IMR-90 (cell line): Measurements from ENCODE around the gene CSRNP3. TPM values are rescaled to one million over a fixed set of nuclear protein-coding genes. Genes with fewer than 3 reads are reported as not detected.

Experiments
- ATAC-seq: fragments of 200-7000 bp; cut with Tn5 transposase; 2 replicates; pipeline ENCODE4 v1.9.1; 2020; ENCODE audit warnings: low read depth, mild to moderate bottlenecking, moderate library complexity
- BruUV-seq: library from RNA; stranded (reverse); fragments of 400-500 nt; replicated peaks from 2 replicates; lab custom pipeline; 2021; lab: Mats Ljungman, UMichigan
- CTCF ChIA-PET: fragments of 300-600 bp; formaldehyde crosslinking; extraction: SDS; loops from one replicate; lab custom pipeline; 2021; ENCODE audit warnings: antibody characterized with exemption; lab: Yijun Ruan, JAX
- POLR2A ChIA-PET: fragments of 300-600 bp; sonication (Branson Sonifier 250); formaldehyde crosslinking; loops from one replicate; lab custom pipeline; 2022; ENCODE audit warnings: antibody characterized with exemption; ENCODE audit not compliant: unreplicated experiment; lab: Charles Lee
- DNase-seq: peaks from one replicate; pipeline ENCODE4 v3.0.0; 2013
- H2AFZ ChIP-seq: replicated peaks from 2 replicates; pipeline ENCODE3; 2013; ENCODE audit warnings: low read length, mild to moderate bottlenecking; ENCODE audit not compliant: poor library complexity
- H2AK5ac ChIP-seq: 2 replicates; pipeline ENCODE4 v1.6.1; 2013; ENCODE audit warnings: low read depth, low read length, inconsistent platforms
- H2AK9ac ChIP-seq: replicated peaks from 2 replicates; pipeline ENCODE3; 2013; ENCODE audit warnings: mild to moderate bottlenecking, low read depth, low read length, moderate library complexity; ENCODE audit not compliant: poor library complexity
- H2BK120ac ChIP-seq: 2 replicates; pipeline ENCODE4 v1.6.1; 2013; ENCODE audit warnings: low read depth, low read length, inconsistent platforms
- H2BK15ac ChIP-seq: 3 replicates; pipeline ENCODE4 v1.6.1; 2013; ENCODE audit warnings: low read depth, low read length, inconsistent platforms
- H2BK20ac ChIP-seq: 2 replicates; pipeline ENCODE4 v1.6.1; 2013; ENCODE audit warnings: low read depth, mild to moderate bottlenecking, inconsistent platforms, low read length, moderate library complexity
- H2BK5ac ChIP-seq: 2 replicates; pipeline ENCODE4 v1.6.1; 2013; ENCODE audit warnings: mild to moderate bottlenecking, low read depth, low read length, inconsistent platforms; ENCODE audit not compliant: poor library complexity, severe bottlenecking
- H3K14ac ChIP-seq: replicated peaks from 2 replicates; pipeline ENCODE4 v1.6.1; 2013; ENCODE audit warnings: low read depth, low read length, inconsistent platforms
- H3K18ac ChIP-seq: 2 replicates; pipeline ENCODE4 v1.6.1; 2013; ENCODE audit warnings: low read depth, low read length, control low read depth
- H3K23ac ChIP-seq: 2 replicates; pipeline ENCODE4 v1.6.1; 2013; ENCODE audit warnings: low read depth, low read length, inconsistent platforms
- H3K27ac ChIP-seq: 2 replicates; pipeline ENCODE4 v1.5.1; 2013; ENCODE audit warnings: mild to moderate bottlenecking, control low read depth, low read length; ENCODE audit not compliant: insufficient read depth
- H3K27me3 ChIP-seq: 2 replicates; pipeline ENCODE4 v1.6.1; 2013; ENCODE audit warnings: low read length; ENCODE audit not compliant: control insufficient read depth, insufficient read depth
- H3K36me3 ChIP-seq: 2 replicates; pipeline ENCODE4 v1.6.1; 2013; ENCODE audit warnings: low read length, mixed read lengths; ENCODE audit not compliant: control insufficient read depth, insufficient read depth
- H3K4ac ChIP-seq: 2 replicates; pipeline ENCODE4 v1.6.1; 2013; ENCODE audit warnings: low read depth, low read length, inconsistent platforms
- H3K4me1 ChIP-seq: 2 replicates; pipeline ENCODE4 v1.6.1; 2013; ENCODE audit warnings: low read length, mixed read lengths; ENCODE audit not compliant: control insufficient read depth, insufficient read depth
- H3K4me2 ChIP-seq: 2 replicates; pipeline ENCODE4 v1.6.1; 2013; ENCODE audit warnings: low read depth, mild to moderate bottlenecking, control low read depth, low read length, moderate library complexity
- H3K4me3 ChIP-seq: 2 replicates; pipeline ENCODE4 v1.5.1; 2013; ENCODE audit warnings: low read depth, mild to moderate bottlenecking, control low read depth, low read length, moderate library complexity; ENCODE audit not compliant: insufficient read depth
- H3K56ac ChIP-seq: 2 replicates; pipeline ENCODE4 v1.6.1; 2013; ENCODE audit warnings: low read length, inconsistent platforms; ENCODE audit not compliant: insufficient read depth; ENCODE audit errors: extremely low read depth
- H3K79me1 ChIP-seq, 2 experiments: 2 replicates each; pipeline ENCODE4 v1.6.1; 2013; ENCODE audit warnings: low read length in 2 of 2, inconsistent platforms in 1 of 2, low read depth in 1 of 2
- H3K9ac ChIP-seq: 2 replicates; pipeline ENCODE4 v1.6.1; 2013; ENCODE audit warnings: low read depth, low read length, control low read depth
- H3K9me1 ChIP-seq: 2 replicates; pipeline ENCODE4 v1.6.1; 2013; ENCODE audit warnings: low read length, inconsistent platforms; ENCODE audit not compliant: insufficient read depth
- H3K9me3 ChIP-seq: 2 replicates; pipeline ENCODE4 v1.6.1; 2013; ENCODE audit warnings: low read length; ENCODE audit not compliant: control insufficient read depth, insufficient read depth
- H4K20me1 ChIP-seq: 2 replicates; pipeline ENCODE4 v1.6.1; 2013; ENCODE audit warnings: low read length, inconsistent platforms; ENCODE audit not compliant: insufficient read depth
- H4K5ac ChIP-seq: 2 replicates; pipeline ENCODE4 v1.6.1; 2013; ENCODE audit warnings: mild to moderate bottlenecking, low read depth, low read length, control low read depth
- H4K8ac ChIP-seq, 2 experiments: 2 replicates each; pipeline ENCODE4 v1.6.1; 2013; ENCODE audit warnings: low read depth in 2 of 2, low read length in 2 of 2, control low read depth in 1 of 2, inconsistent platforms in 1 of 2
- H4K91ac ChIP-seq: 2 replicates; pipeline ENCODE4 v1.6.1; 2013; ENCODE audit warnings: low read depth, low read length, inconsistent platforms; ENCODE audit not compliant: insufficient read depth
- CHD1 ChIP-seq: IDR thresholded peaks from 2 replicates; pipeline ENCODE4 v1.6.1; 2012; ENCODE audit warnings: low read depth, low read length, improper control_type of control experiment
- FOS ChIP-seq: fragments of 150-350 bp; IDR thresholded peaks from 2 replicates; pipeline ENCODE4 v1.6.1; 2016; ENCODE audit warnings: low read depth, low read length
- MAFK ChIP-seq: IDR thresholded peaks from 2 replicates; pipeline ENCODE4 v1.6.1; 2012; ENCODE audit warnings: low read depth, low read length, improper control_type of control experiment
- MAZ ChIP-seq: IDR thresholded peaks from 2 replicates; pipeline ENCODE4 v1.6.1; 2012; ENCODE audit warnings: low read depth, mild to moderate bottlenecking, low read length, improper control_type of control experiment, moderate library complexity, borderline replicate concordance
- MXI1 ChIP-seq: IDR thresholded peaks from 2 replicates; pipeline ENCODE4 v1.6.1; 2012; ENCODE audit warnings: low read depth, mild to moderate bottlenecking, low read length, moderate library complexity, borderline replicate concordance
- POLR2A ChIP-seq: IDR thresholded peaks from 2 replicates; pipeline ENCODE4 v1.6.1; 2012; ENCODE audit warnings: mild to moderate bottlenecking, low read depth, low read length
- RAD21 ChIP-seq: IDR thresholded peaks from 2 replicates; pipeline ENCODE4 v1.6.1; 2012; ENCODE audit warnings: low read length, improper control_type of control experiment
- RCOR1 ChIP-seq: IDR thresholded peaks from 2 replicates; pipeline ENCODE4 v1.6.1; 2012; ENCODE audit warnings: mild to moderate bottlenecking, low read length, improper control_type of control experiment; ENCODE audit not compliant: insufficient replicate concordance
- RFX5 ChIP-seq: IDR thresholded peaks from 2 replicates; pipeline ENCODE4 v1.8.0; 2012; ENCODE audit warnings: low read depth, mild to moderate bottlenecking, low read length, moderate library complexity
- SMC3 ChIP-seq: fragments of 150-350 bp; IDR thresholded peaks from 2 replicates; pipeline ENCODE4 v1.6.1; 2016; ENCODE audit warnings: low read depth, mild to moderate bottlenecking, antibody characterized with exemption, low read length, moderate library complexity
- WGBS, 2 experiments: methylation state at CpG; one replicate each; pipeline versions ENCODE4 v1.1.5 to v1.1.7; 2013; ENCODE audit warnings: missing lambda C conversion rate in 2 of 2; ENCODE audit not compliant: insufficient read length in 1 of 2; ENCODE audit errors: extremely low coverage in 2 of 2; 5-methylcytosine and 5-hydroxymethylcytosine counted together
- dilution Hi-C: fragments of 300-500 bp; cut with HindIII; formaldehyde crosslinking; loops from one replicate; pipeline ENCODE4 v1.14.3; 2018; ENCODE audit warnings: low sequenced_read_pairs; ENCODE audit not compliant: unreplicated experiment
- in situ Hi-C: fragments of 300-500 bp; cut with MboI; formaldehyde crosslinking; loops from 3 replicates; pipeline ENCODE4 v1.14.3; 2019; ENCODE audit warnings: low sequenced_read_pairs, inconsistent platforms, mixed read lengths
- intact Hi-C: fragments of 100-400 bp; cut with micrococcal nuclease; formaldehyde crosslinking; loops from 2 replicates; pipeline ENCODE4 v1.10.0; 2022
- polyA plus RNA-seq, 3 experiments: library from polyadenylated mRNA; depleted of rRNA; stranded (reverse); fragments of >200 nt; gene quantifications; 2 replicates each; pipeline ENCODE4 v1.2.3, GENCODE V29; 2012; ENCODE audit warnings: low replicate concordance in 1 of 3
- total RNA-seq: library from RNA; depleted of rRNA; stranded (reverse); fragments of >200 nt; gene quantifications from 2 replicates; pipeline ENCODE4 v1.2.3, GENCODE V29; 2012
- TF ChIP-seq, protein P1 (sequence below): fragments of 150-350 bp; IDR thresholded peaks from 2 replicates; pipeline ENCODE4 v1.6.1; 2017; ENCODE audit warnings: mild to moderate bottlenecking, antibody characterized with exemption, low read length, low read depth
- TF ChIP-seq, protein P2 (sequence below): fragments of 150-350 bp; IDR thresholded peaks from 2 replicates; pipeline ENCODE4 v1.6.1; 2016; ENCODE audit warnings: low read depth, mild to moderate bottlenecking, low read length, moderate library complexity, borderline replicate concordance

CSRNP3 gene
- total and polyA plus RNA-seq, 2 of the 4 experiments (the other 2 are of a cell fraction): 0.21 to 0.72 TPM

DNA sequence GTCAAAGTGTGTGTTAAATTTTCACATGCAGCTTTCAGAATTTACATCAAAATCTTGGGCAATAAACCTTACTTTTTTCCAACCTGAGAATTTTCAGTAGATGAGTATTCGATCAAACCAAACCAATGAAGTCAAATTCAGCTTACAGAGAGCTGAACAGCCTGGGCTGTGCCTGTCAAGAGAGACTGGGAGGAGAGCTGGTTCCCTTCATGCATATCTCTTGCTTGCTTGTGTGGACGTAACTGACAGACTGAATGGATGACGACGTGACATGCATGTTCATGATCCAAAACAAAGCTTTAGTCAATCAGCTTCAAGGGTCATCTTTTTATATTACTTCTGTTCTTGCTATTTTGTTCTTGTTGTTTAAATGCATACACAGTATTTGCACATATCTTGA lies 179.3 kb downstream of the CSRNP3 start:
- intact Hi-C loops: no loop called here
- no TSS peak for BruUV-seq
- no peak overlapping the region for H3K56ac ChIP-seq

More for the DNA sequence above, 179.3 kb downstream of the CSRNP3 start:
- no peak overlapping the region for H2AK5ac ChIP-seq
- no peak overlapping the region for H3K4ac ChIP-seq
- no peak overlapping the region for H2BK5ac ChIP-seq
- no peaks in the 10 kb centered on the region for H3K4me1 ChIP-seq
- no peak overlapping the region for H3K9ac ChIP-seq
- no CpG with 5 or more reads among the region's 4 CpGs for WGBS, 2 experiments
- POLR2A ChIA-PET: interaction anchor here (1.0 kb wide), 1 partner anchor 16 kb away, joined by 3 read pairs; no protein-coding TSS in a partner anchor
- H3K9me3 ChIP-seq: no peaks in the 10 kb centered on the region
- in situ Hi-C loops (no loop called here), dilution Hi-C loops (no loop called here)
- TF ChIP-seq, protein P1, sequence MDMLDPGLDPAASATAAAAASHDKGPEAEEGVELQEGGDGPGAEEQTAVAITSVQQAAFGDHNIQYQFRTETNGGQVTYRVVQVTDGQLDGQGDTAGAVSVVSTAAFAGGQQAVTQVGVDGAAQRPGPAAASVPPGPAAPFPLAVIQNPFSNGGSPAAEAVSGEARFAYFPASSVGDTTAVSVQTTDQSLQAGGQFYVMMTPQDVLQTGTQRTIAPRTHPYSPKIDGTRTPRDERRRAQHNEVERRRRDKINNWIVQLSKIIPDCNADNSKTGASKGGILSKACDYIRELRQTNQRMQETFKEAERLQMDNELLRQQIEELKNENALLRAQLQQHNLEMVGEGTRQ: no peak
- TF ChIP-seq CHD1 (no peak), MAZ (no peak), SMC3 (no peak), FOS (no peak), RCOR1 (no peak), POLR2A (no peak), MAFK (no peak), RFX5 (no peak), MXI1 (no peak), RAD21 (no peak)
- TF ChIP-seq, protein P2, sequence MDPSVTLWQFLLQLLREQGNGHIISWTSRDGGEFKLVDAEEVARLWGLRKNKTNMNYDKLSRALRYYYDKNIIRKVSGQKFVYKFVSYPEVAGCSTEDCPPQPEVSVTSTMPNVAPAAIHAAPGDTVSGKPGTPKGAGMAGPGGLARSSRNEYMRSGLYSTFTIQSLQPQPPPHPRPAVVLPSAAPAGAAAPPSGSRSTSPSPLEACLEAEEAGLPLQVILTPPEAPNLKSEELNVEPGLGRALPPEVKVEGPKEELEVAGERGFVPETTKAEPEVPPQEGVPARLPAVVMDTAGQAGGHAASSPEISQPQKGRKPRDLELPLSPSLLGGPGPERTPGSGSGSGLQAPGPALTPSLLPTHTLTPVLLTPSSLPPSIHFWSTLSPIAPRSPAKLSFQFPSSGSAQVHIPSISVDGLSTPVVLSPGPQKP: no peak
- H2BK120ac ChIP-seq: no peak overlapping the region
- H3K79me1 ChIP-seq: no peaks in the 10 kb centered on the region
- H3K4me3 ChIP-seq: no peak overlapping the region
- H4K91ac ChIP-seq: no peak overlapping the region
- no peaks in the 10 kb centered on the region for H3K9me1 ChIP-seq
- H4K20me1 ChIP-seq: no peaks in the 10 kb centered on the region
- H2AFZ ChIP-seq: no peak overlapping the region
- H3K14ac ChIP-seq: no peak overlapping the region
- no peak overlapping the region for H2BK15ac ChIP-seq
- no peak overlapping the region for H2BK20ac ChIP-seq
- no peak overlapping the region for H4K8ac ChIP-seq
- no peaks in the 10 kb centered on the region for H3K27me3 ChIP-seq
- H3K36me3 ChIP-seq: no peaks in the 10 kb centered on the region
- H3K4me2 ChIP-seq: no peak overlapping the region
- H3K23ac ChIP-seq: no peak overlapping the region
- H3K27ac ChIP-seq: no peak overlapping the region
- no peak for ATAC-seq
- DNase-seq: no peak
- H3K18ac ChIP-seq: no peak overlapping the region
- CTCF ChIA-PET: no interaction called here
- H4K5ac ChIP-seq: no peak overlapping the region
- no peak overlapping the region for H2AK9ac ChIP-seq
